Activated CD4-positive, alpha-beta T cell treated with anti-CD3 and anti-CD28 coated beads for 4 hours (primary cell): ENCODE measurements around the gene ARHGAP21.
"Not testable (repeated sequence)": the region's sequence is repeated elsewhere in the genome, so short reads cannot be mapped to it uniquely, and the experiment has no call there.

Experiments used
- DNase-seq, 2 donors: peaks; one replicate each; pipeline ENCODE4 v3.0.0-alpha.2; 2020

Gene ARHGAP21

DNA sequence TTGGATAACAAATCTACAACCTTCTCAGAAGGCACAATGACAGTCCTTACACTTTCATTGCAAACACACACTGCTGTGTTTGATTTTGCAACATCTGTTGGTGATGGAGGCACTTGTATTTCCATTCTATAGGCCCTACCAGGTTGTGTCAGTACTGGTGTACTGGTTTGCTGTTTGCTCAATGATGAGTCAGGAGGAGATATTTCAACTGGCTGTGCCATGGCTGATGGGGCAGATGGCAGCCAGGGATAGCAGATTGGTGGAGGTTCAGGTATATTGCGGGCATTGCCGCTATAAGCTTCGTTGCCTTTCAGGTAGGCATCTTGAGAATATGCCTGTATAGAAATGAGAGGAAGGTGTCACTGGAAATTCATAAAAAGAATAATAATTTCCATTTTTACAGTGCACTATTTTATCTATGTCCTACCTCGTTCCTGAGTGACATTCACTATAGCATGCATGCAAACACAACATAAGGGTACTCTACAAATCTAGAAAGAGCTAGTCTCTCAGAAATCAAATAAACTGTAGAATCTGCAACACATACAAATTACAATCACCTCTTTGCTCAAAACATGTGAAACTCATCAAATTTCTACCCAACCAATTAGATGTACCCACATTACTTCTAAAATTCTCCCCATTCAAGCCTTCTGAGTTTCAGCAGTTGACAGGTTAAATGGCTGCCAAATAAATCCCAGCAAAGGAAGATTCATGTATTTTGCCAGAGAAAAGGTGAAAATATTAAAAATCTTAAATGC is 102.5 kb downstream of the ARHGAP21 start:
- DNase-seq = not testable (repeated sequence)

DNA sequence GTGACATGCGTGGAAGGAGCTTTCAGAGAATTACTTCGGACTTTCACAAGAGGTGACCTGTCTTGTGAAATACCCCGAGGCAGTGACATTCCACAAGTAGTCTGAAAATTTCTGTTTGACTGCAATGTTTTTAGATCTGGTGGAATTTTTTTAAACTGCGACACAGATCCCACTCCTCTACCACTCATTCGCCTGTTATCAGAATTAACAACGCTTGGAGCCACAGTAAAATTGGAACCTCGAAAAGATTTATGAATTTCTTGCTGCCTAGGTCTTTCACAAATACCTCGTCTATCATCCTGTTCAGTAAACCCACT is 103.7 kb downstream of the ARHGAP21 start:
- DNase-seq = not testable (repeated sequence)

DNA sequence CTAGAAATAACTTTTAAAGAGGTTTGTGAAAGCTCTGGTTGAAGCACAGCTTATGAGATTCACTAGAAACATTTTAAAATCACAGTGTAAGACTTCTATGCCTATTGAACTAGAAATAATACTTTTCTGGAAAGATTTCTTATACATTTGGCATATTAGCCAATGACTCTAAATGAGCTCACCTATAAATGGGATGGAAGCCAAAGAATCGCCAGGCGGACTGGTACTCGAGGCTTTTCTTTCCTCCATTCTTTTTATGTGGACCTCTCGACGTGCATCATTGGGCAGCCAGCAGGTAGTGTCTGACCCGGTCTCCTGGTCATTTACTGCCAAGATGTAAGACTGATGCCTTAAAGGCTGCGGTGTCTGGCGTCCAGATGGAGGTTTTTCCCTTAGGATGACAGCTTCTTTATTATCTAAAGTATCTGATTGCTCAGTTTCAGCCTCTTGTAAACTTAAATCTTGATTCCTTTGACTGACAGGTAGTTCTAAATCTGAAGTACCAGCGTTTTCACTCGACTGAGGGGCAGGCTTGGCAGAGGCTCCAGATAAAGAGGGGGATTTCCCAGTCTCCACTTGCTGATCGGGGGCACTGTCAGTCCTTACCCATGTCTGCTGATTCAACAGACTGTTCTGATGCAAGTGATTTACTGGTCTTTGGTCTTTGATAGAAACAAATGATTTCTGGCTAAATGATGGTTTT is 104.2 kb downstream of the ARHGAP21 start:
- DNase-seq = not testable (repeated sequence)

DNA sequence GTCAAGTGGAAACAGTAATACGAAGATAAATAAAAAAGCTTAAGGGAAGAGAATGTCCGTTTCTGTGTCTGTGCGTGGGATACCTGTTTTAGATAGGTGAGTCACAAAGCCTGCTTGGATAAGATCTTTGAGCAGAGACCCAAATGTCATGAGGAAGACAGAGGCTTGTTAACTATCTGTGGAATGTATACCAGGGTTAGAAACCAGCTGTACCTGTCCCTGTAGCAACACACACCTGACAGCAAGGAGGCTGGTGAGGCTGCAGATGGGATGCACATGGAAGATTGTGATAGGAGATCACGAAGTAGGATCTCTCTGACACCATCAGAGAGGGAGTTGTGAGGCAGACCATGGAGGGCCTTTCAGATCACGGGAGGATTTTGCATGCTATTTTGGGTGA is 105.3 kb downstream of the ARHGAP21 start:
- DNase-seq = no peak

DNA sequence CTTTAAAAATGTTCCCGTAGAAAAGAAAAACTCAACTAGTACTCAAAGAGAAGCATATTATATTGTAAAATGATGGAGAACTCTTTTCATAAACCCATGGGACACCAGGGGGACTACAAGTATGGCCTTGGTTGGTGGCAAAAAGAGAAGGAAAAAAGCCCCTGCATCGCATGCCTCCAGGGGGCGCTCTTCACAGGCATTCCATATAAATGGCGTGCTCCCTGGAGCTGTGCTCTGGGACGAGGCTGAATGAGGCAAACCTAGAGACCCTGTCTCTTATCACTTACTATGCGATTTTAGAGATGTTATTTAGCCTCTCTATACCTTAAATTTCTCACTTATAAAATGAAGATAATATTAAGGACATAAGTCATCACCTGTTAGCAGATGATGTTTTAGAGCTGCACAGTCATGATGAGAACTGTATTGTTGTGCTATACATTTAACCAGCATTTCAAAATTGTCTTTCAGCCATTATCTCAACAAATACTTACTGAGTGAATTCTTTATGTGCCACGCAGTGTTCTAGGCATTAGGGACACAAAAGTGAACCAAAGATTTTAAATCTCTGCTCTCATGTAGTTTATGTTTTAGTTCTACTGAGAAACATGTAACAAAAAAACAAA is 105.8 kb downstream of the ARHGAP21 start:
- peak; percentile 26 to 36 for DNase-seq

DNA sequence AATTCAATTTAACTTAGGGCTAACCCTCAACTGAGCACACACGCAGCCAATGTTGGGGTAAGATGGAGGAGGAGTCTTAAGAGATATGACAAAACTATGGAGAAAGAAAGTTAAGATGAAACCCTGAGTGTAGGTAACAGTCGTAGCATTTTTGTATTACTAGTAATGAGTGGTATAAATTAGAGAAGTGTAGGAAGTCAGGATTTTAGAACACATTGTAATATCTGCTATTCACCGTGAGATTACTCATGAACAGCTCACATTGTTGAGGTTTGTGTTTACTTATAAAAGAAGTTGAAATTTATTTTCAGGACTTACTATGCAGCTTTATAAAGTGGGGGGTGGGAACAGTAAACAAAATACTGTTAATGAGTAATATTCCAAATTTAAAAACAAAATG is 107.2 kb downstream of the ARHGAP21 start:
- no peak for DNase-seq

DNA sequence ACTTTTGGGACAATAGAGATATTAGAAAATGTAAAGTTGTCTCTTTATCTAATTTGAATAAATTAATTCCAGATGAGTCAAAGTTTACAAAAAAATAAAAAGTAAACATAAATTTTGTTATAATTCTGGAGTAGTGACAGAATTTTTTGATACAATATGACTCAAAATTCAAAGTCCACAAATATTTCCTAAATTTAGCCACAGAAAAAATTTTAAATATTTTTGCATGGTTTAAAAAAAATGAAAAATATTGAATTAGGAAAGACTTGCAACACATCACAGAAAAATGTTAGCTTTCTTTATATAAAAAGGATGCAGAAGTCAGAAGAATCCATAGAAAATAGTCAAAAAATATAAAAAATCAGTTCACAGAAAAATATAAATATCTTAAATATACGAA is 117.7 kb downstream of the ARHGAP21 start:
- DNase-seq = no peak

DNA sequence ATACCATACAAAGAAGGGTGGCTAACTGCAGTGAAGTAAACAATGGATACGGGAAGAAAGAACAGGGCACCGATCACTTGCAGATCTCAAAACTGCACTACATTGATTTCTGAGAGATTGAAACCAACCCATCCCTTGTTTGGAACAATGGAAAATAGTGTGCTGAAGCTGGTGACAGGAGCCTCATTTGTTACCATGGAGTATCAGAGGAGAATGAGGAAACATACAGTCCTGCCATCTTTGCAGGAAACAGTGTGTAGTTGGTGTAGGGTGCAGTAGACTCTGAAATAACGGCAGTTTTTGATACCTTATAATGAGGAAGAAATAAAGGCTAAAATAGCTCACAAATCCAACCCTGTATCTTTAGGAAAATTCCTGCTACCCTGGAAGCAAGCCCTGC is 118.5 kb downstream of the ARHGAP21 start:
- no peak for DNase-seq

DNA sequence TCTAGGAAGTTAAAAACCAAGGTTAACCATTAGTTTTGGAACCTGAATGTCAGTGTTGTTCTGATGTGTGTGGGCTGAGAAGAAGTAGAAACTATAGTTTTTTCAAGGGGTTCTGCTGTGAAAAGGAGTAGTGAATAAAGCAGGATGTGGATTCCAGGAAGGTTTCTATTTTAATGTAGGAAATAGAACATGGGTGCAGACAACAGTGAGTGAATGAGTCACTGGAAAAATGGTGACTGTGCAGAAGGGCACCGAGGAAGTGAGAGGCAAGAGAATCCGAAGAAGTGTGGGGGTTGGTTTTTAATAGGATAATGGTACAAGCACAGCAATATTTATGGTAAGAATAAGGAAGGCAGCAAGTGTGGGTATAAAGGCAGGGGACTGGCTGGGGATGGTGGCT is 120.4 kb downstream of the ARHGAP21 start:
- no peak for DNase-seq

DNA sequence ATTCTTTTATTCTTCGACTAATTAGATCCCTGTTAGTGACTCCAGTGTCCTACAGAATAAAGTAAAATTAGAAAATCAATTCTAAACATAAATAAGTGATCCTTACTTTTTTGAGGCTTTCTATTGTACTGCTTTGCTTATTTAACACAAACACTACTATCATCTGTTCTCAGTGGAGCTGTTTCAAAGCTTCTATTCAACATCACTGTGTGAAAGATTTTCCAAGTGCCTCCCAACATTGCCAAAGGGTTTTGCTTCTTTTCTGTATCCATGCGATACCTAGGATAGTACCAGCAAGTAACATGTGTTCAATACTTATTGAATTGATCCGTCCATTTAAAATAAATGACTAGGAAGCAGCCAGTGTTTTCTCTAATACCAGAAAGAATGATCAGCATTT is 125.7 kb downstream of the ARHGAP21 start:
- no peak for DNase-seq

DNA sequence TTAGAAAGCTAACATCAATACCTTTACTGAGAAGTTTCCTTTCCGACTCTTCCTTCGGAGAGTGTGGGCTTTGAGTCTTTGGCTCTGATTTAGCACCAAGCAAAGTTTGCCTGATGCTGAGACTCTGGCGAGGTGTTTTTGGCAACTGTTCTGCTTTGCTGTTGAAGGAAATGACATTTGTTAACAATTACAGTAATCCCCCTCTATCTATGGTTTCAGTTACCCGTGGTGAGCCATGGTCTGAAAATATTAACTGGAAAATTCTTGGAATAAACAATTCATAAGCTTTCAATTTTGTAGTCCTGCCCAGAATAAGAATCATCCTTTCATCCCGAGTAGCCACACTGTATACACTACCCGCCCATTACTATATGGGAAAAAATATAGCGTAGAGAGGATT is 126.3 kb downstream of the ARHGAP21 start:
- no peak for DNase-seq

DNA sequence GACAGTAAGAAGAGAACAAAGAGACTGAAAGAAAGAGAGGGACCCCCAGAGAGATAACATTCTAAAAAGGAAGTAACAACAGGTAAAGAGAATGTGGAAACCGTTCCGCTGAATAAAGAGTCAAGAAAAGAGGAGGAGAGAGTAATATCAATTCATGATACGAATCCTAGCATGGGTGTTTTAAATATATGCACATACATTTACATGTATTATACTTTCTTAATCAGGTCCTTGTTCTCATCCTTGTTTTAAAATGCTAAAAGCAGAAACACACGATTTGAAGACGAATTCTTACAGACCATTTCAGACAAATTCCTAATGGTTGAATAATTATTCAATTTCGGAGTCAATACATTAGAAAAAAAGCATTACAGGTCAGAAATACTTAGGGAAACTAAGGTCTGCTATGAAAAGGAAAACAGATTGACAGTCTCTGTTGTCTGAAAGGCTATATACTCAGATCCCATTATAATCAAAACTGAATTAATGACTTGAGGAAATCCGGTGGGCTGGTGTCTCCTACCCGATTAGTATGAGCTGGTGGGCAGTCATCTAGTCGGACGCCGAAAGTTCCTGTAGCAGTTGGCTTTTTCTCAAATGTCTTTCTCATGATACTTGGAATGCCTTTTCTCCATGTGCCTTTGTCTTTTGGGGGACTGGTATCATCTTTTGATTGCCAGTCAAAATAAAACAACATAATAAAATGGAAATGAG is 127.3 kb downstream of the ARHGAP21 start:
- no peak for DNase-seq

DNA sequence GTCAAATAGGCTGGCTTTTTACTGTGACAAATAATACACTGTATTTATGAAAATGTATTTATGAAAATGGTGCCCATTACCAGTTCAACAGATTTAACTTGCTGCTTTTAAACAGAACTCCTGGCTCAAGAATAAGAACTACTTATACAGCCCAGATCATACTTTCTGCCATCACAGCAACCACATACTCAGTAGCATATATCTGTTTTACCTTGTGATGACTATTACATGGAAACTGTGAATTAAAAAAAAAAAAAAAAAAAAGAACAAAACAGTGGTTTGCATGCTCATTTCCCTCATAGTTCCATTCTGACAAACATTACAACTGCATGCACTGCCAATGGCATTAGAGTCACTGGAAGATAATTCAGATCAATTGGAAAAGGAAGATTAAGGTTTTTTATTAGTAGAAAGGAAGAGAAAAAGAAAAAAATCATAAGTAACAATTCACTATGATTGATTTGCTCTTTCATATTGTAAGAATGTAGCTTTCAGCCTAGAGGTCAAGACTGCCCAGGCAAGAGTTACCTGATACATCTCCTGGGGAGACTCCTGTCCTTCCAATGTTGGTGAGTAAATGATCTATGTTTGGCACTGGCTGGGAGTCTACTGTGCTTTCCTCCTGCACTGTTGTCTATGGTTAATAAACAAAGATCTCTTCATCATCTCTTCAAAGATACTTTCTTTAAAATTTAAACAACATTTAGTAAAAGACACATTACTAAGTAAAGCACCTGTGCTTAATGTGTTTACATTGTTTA is 132.8 kb downstream of the ARHGAP21 start:
- no peak for DNase-seq

DNA sequence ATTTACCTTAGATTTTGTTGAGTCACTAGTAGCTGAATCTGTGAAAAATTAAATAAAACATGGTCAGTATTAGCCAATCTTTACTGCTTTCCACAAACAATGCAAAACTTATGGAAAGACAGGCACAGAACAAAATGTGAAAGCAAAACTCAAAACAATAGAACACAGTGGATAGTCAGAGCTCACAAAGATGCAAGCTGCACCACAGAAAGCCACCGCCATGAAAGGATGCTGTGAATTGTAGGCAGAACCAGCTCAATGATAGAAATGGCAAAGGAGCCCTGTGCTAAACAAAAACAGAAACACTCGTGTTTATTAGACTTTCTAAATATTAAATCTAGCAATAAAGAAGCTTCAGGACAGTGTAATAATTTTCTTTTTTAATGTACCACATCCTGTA is 134.4 kb downstream of the ARHGAP21 start:
- DNase-seq = no peak

DNA sequence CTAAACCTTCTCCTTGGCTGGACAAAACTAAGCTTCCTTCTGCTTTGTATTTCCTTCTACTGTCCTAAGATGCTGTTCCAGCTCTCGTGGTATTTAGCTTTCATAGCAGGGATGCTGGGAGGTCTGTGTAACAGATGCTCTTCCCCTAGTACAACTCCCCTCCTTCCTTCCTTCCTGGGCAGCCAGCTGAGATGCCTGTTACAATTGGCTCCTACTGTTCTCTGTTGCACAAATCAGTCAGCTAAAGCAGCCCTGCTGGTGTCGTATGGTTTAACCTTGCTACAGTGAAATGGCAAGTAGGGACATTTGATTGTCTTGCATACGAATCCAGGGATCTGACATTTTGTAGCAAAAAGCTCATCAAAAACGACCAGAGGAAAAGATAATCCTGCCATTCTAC is 143.8 kb downstream of the ARHGAP21 start:
- no peak for DNase-seq

DNA sequence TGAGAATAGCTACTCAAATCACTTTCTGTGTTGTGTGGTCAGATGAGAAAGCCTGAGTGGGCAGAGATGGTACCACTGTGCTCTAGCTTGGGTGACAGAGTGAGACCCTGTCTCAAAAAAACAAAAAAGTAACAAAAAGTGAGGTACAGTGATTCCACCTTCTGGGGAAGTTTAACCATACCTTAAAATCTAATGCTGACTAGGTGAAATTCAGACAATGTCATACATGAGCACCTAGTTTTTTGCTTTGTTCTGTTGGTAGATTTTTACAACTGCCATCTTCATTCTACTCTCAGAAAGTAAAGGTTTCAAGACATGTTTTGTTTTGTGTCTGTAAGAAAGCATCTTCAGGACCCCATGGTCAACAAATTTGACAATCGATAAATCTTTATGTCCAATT is 144.2 kb downstream of the ARHGAP21 start:
- DNase-seq = no peak

DNA sequence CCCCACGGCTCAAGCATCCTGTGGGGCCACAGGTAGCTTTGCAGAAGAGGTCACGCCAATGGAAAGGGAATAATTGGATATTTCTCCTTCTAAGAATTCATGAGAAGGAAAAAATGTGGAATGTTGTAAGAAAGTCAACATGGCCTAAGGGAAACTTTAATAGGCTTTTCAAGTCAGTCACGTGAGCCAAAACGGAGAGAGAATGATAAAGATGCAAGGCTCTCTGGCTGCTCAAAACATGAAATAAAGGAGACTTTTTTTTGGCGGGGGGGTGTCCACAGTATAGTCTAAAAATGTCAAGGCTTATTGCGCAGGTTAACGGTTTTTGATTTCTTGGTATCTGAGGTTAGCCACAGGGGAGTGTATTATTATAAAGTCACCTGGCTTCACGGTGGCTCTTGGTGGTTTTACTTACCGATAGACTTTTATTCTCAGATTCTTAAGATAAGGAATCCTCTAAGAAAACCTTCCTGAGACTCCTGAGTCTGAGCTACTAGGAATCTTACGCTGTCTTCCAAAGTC is 148.1 kb downstream of the ARHGAP21 start:
- DNase-seq = no peak

DNA sequence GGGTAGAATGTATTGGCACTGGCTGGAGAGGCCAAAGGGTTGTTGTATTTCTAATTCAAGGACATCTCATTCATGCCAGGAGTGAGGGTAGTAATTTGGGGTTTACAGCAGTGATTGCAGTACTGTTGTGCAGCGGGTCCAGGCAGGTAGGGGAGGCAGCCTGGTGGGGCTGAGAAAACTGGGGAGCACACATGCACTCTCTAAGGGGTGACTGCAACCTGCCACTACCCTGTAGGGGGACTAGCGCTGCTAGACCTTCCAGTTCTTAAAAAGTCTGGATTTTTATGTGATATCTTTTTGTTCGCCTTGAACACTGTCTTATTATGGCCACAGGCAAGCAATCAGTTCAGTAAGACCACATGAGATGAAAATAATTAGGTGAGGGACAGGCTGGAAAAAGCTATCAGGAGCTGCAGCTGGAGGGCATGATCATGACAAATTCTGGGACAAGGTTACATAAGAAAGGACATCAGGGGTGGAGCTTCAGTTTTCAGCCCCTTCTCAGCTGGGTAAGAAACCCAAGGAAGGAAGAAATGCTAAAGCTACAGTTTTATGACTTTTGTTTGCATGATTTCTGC is 149.0 kb downstream of the ARHGAP21 start:
- DNase-seq = no peak

DNA sequence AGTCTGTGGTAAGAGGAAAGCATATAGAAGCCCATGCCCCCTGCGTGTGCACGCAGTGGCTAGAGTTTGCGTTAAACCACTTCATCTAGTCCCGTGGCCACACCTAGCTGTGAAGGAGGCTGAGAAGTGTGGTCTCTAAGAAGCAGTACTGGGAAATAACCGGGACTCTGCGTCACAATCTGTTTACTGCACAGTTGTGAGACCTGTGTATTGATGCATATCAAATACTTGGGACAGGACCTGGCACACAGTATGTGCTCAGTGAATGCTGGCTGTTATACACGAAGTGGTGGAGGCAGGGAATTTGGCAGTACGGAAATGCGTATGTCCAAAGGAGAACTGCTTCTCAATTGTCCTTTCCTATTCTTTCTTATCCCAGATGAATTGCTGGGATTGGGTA is 149.5 kb downstream of the ARHGAP21 start:
- DNase-seq = no peak

DNA sequence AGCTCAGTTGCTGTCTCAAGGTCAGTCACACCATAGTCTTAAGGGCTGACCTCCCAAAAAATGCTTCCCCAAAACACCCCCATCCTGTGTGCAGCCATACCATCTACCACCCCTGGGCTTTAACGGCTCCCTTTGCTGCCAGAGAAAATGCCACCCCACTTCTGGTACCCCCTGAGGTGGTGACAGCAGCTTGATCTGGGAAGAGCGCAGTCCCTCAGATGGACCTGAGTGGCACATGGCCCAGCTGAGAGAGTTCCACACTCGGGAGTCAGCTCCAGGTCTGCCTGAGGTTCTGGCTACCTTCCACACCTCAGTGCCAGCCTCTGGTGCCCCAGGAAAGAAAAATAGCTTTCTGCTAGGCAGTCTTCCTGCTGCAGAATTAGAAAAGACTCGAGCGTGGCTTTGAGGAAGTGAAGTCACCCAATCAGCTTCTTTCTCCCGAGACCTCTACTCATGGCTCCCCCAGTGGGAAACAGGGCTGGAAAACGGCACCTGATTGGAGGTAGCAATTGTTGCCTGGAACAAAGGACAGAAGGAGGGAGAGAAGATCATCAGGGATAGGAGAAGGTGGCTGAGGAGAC is 151.7 kb downstream of the ARHGAP21 start:
- DNase-seq = no peak

DNA sequence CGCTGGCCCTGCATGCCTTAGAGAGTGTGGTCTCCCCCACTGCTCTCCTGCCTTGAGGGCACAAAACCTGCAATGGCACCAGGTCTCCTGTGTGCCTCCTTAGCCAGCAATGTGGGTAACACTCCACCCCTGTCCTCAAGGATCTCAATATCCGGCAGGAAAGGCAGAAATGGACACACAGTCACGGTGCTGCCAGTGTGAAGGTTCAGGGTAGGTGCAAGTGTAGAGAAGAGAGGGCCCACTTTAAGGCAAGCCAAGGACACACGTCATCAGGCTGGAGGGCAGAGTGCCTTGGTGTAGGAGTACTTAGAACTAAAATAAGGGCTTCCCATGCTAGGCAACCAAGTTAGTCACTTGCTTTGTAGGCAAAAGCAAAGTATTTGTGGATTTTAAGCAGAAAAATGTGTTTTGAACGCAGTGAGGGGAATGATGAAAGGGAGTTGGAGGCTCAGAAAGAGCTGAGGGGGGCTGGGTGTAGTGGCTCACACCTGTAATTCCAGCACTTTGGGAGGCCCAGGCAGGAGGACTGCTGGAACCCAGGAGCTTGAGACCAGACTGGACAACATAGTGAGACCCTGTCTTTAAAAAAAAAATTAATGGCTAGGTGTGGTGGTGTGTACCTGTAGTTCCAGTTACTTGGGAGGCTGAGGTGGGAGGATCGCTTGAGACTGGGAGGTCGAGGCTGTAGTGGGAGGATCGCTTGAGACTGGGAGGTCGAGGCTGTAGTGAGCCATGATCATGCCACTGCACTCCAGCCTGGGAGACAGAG is 152.8 kb downstream of the ARHGAP21 start:
- no peak for DNase-seq
